Keratinocyte (primary cell): Measurements from ENCODE around the gene TMEM123. TPM values are rescaled to one million over a fixed set of nuclear protein-coding genes. Genes with fewer than 3 reads are reported as not detected.

Source experiments
- DNase-seq: peaks from one replicate; pipeline ENCODE4 v3.0.0-alpha.2; 2011; ENCODE audit warnings: low read depth, missing footprints, low spot score
- FAIRE-seq: peaks from 2 replicates; lab custom pipeline; 2011; peaks lifted over from hg19 to GRCh38; lab: Jason Lieb, UNC
- H2AFZ ChIP-seq: 2 replicates; pipeline ENCODE4 v1.6.0; 2012; ENCODE audit warnings: low read length, control low read depth, inconsistent platforms; ENCODE audit not compliant: control insufficient read depth
- H3K27ac ChIP-seq: 2 replicates; pipeline ENCODE4 v1.5.1; 2011; ENCODE audit warnings: low read length; ENCODE audit not compliant: control insufficient read depth, insufficient read depth
- H3K27me3 ChIP-seq: 3 replicates; pipeline ENCODE4 v1.6.0; 2011; ENCODE audit warnings: low read length; ENCODE audit not compliant: control insufficient read depth, insufficient read depth; ENCODE audit errors: extremely low read depth
- H3K36me3 ChIP-seq, 2 experiments: 2 replicates in 1 of 2; 3 replicates in 1 of 2; pipeline ENCODE4 v1.5.1; 2011; ENCODE audit warnings: low read length in 2 of 2, mild to moderate bottlenecking in 1 of 2; ENCODE audit not compliant: control insufficient read depth in 2 of 2, insufficient read depth in 2 of 2; ENCODE audit errors: extremely low read depth in 1 of 2
- H3K4me1 ChIP-seq: 3 replicates; pipeline ENCODE4 v1.5.1; 2011; ENCODE audit warnings: low read length; ENCODE audit not compliant: control insufficient read depth, insufficient read depth; ENCODE audit errors: extremely low read depth
- H3K4me2 ChIP-seq: 3 replicates; pipeline ENCODE4 v1.6.0; 2011; ENCODE audit warnings: low read depth, low read length; ENCODE audit not compliant: control insufficient read depth, insufficient read depth; ENCODE audit errors: extremely low read depth
- H3K4me3 ChIP-seq, 3 experiments: fragments of 200-600 bp in 1 of 3; sonication (generic) in 1 of 3; 2 replicates in 2 of 3; 3 replicates in 1 of 3; pipeline ENCODE4 v1.5.1; 2011 to 2016; ENCODE audit warnings: low read length in 3 of 3, mild to moderate bottlenecking in 3 of 3, control low read depth in 2 of 3, inconsistent platforms in 1 of 3, low read depth in 1 of 3, mixed read lengths in 1 of 3, mixed run types in 1 of 3, moderate library complexity in 1 of 3; ENCODE audit not compliant: control insufficient read depth in 2 of 3, insufficient read depth in 2 of 3; ENCODE audit errors: extremely low read depth in 1 of 3
- H3K79me2 ChIP-seq: 2 replicates; pipeline ENCODE4 v1.6.0; 2012; ENCODE audit warnings: low read length; ENCODE audit not compliant: control insufficient read depth, insufficient read depth
- H3K9ac ChIP-seq: 3 replicates; pipeline ENCODE4 v1.6.0; 2011; ENCODE audit warnings: low read length; ENCODE audit not compliant: control insufficient read depth, insufficient read depth; ENCODE audit errors: extremely low read depth
- H3K9me1 ChIP-seq: 3 replicates; pipeline ENCODE4 v1.6.0; 2011; ENCODE audit warnings: low read length; ENCODE audit not compliant: control insufficient read depth, insufficient read depth; ENCODE audit errors: extremely low read depth
- H3K9me3 ChIP-seq: 2 replicates; pipeline ENCODE4 v1.5.1; 2012; ENCODE audit warnings: low read depth, low read length; ENCODE audit not compliant: control insufficient read depth
- H4K20me1 ChIP-seq: 3 replicates; pipeline ENCODE4 v1.6.0; 2011; ENCODE audit warnings: low read length; ENCODE audit not compliant: control insufficient read depth, insufficient read depth; ENCODE audit errors: extremely low read depth
- EZH2 ChIP-seq: IDR thresholded peaks from one replicate; pipeline ENCODE4 v1.6.1; 2012; ENCODE audit warnings: inconsistent platforms, mild to moderate bottlenecking, low read length, moderate library complexity
- dilution Hi-C: fragments of 300-500 bp; cut with MboI; formaldehyde crosslinking; loops from one replicate; pipeline ENCODE4 v1.7.0; 2020; ENCODE audit warnings: low sequenced_read_pairs; ENCODE audit not compliant: extremely low pct_ligation_motif_present
- polyA plus RNA-seq, 5 experiments: library from polyadenylated mRNA; depleted of rRNA in 3 of 5; stranded (reverse) in 3 of 5; stranded (forward) in 1 of 5; unstranded in 1 of 5; fragments of >200 nt; gene quantifications; 1 replicate in 1 of 5; 2 replicates in 3 of 5; 3 replicates in 1 of 5; pipeline versions ENCODE4 v1.2.1 to v1.2.3, GENCODE V29; 2011 to 2012; ENCODE audit warnings: missing spikeins in 2 of 5, low read depth in 1 of 5, low replicate concordance in 1 of 5
- TF ChIP-seq, protein P1 (sequence below), 3 experiments: IDR thresholded peaks in 1 of 3; conservative IDR thresholded peaks in 1 of 3; optimal IDR thresholded peaks in 1 of 3; 2 replicates in 2 of 3; 3 replicates in 1 of 3; pipeline versions ENCODE3 to v1.5.1; 2011; ENCODE audit warnings: low read length in 3 of 3, mild to moderate bottlenecking in 3 of 3, moderate library complexity in 2 of 3, control low read depth in 1 of 3, inconsistent platforms in 1 of 3; ENCODE audit not compliant: insufficient read depth in 2 of 3; ENCODE audit errors: extremely low read depth in 1 of 3

Gene TMEM123
- polyA plus RNA-seq, 1 donor (not counting 4 experiments of a cell fraction or from before 2014, with no cell fraction given): 408 TPM

DNA sequence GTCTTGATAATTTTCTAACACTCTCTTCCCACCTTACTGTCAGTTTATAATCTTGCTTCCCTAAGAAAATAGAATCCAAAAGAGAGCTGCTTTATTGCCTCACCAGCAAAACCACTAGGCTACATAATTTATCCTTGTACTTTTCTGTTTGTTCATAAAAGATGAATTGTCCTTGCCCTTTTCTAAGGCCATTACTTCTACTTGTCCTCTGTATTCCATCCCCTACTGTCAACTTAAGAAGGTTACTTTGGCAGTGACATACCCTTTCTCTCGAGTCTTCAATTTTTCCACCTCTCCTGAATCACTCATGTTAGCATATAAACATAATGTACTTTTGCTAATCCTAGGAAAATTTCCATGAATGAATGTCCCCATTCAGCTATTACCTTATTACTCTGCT lies 87.6 kb downstream of the TMEM123 start:
- H3K79me2 ChIP-seq: peaks cover 20% of the 10 kb centered on the region
- TF ChIP-seq, protein P1, sequence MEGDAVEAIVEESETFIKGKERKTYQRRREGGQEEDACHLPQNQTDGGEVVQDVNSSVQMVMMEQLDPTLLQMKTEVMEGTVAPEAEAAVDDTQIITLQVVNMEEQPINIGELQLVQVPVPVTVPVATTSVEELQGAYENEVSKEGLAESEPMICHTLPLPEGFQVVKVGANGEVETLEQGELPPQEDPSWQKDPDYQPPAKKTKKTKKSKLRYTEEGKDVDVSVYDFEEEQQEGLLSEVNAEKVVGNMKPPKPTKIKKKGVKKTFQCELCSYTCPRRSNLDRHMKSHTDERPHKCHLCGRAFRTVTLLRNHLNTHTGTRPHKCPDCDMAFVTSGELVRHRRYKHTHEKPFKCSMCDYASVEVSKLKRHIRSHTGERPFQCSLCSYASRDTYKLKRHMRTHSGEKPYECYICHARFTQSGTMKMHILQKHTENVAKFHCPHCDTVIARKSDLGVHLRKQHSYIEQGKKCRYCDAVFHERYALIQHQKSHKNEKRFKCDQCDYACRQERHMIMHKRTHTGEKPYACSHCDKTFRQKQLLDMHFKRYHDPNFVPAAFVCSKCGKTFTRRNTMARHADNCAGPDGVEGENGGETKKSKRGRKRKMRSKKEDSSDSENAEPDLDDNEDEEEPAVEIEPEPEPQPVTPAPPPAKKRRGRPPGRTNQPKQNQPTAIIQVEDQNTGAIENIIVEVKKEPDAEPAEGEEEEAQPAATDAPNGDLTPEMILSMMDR (optimal IDR thresholded peaks at IDR 0.05 in 1 of 3, IDR thresholded peaks at IDR 0.05 in 1 of 3, conservative IDR thresholded peaks at IDR 0.05 in 1 of 3; ENCODE audit: extremely low read depth in 1 of 3, insufficient read depth in 2 of 3, low read length in 3 of 3): no peak
- TF ChIP-seq EZH2: no peak
- no peaks in the 10 kb centered on the region for H3K27me3 ChIP-seq
- H3K4me2 ChIP-seq: no peak overlapping the region
- H3K27ac ChIP-seq: no peak overlapping the region
- no peak overlapping the region for H3K4me3 ChIP-seq
- FAIRE-seq (no peak), DNase-seq (no peak)
- H4K20me1 ChIP-seq: no peaks in the 10 kb centered on the region
- no peak overlapping the region for H3K9ac ChIP-seq
- peaks cover 19 to 33% of the 10 kb centered on the region in 2 experiments for H3K36me3 ChIP-seq
- H3K9me1 ChIP-seq: no peaks in the 10 kb centered on the region
- H2AFZ ChIP-seq: no peak overlapping the region
- no peaks in the 10 kb centered on the region for H3K4me1 ChIP-seq
- no peaks in the 10 kb centered on the region for H3K9me3 ChIP-seq
- dilution Hi-C loops: no loop called here

DNA sequence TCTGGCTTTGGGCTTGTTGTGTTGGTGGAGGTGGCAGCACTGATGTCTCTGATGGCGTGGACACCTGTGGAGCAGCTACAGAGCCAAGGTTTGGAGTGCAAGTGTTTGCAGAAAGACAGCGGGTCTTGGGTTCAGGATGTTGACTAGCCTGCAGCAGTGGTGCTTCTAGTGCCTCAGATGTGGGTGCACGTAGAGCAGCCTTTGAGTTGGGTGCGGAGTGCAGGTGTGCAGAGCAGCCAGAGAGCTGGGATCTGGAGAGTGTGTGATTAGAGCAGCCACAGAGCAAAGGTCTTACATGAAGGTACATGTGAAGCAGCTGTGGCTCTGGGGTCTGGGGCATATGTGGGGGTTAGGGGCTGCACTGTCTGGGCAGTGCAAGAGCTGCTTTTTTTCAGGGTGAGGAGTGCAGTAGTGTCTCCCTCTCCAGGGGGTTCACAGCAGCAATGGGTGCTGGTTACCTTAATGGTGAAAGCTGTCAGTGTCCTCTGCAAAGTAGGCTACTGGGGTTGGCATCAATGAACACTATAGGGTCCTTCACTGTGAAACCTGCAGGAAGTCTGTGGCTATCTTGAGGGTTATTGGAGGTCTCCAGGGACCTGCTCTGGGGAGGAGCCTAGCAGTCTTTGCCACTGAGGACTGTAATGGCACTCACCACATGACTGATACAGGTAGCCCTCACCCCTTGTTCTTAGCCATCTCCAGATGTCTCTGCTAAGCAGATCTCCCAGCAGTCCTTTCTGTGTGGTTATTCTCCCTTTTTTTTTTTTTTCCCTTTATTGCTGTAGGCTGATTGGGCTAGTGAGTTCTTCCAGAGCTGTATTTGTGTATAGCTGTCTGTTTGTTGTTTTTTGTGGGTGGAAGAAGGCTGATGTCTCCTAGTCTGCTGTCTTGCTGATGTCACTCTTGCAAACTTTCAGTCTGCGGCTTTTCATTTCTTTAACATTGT lies 91.2 kb downstream of the TMEM123 start:
- dilution Hi-C loops: no loop called here

More for the DNA sequence above, 91.2 kb downstream of the TMEM123 start:
- peaks cover 34% of the 10 kb centered on the region for H3K79me2 ChIP-seq
- DNase-seq: no peak
- no peak overlapping the region for H2AFZ ChIP-seq
- no peaks in the 10 kb centered on the region for H3K9me3 ChIP-seq
- H3K4me1 ChIP-seq: no peaks in the 10 kb centered on the region
- H3K27me3 ChIP-seq: no peaks in the 10 kb centered on the region
- H4K20me1 ChIP-seq: no peaks in the 10 kb centered on the region
- H3K27ac ChIP-seq: no peak overlapping the region
- H3K4me3 ChIP-seq: no peak overlapping the region
- H3K9me1 ChIP-seq: no peaks in the 10 kb centered on the region
- H3K9ac ChIP-seq: no peak overlapping the region
- peaks cover 11 to 24% of the 10 kb centered on the region in 2 experiments for H3K36me3 ChIP-seq
- no peak for FAIRE-seq
- TF ChIP-seq, protein P1 (optimal IDR thresholded peaks at IDR 0.05 in 1 of 3, IDR thresholded peaks at IDR 0.05 in 1 of 3, conservative IDR thresholded peaks at IDR 0.05 in 1 of 3; ENCODE audit: extremely low read depth in 1 of 3, insufficient read depth in 2 of 3, low read length in 3 of 3): no peak
- no peak for TF ChIP-seq EZH2
- no peak overlapping the region for H3K4me2 ChIP-seq
